HepG2 (cell line): Measurements from ENCODE around the gene MAPK7. TPM values are rescaled to one million over a fixed set of nuclear protein-coding genes. Genes with fewer than 3 reads are reported as not detected.

Source experiments
- ATAC-seq: fragments of 200-7000 bp; cut with Tn5 transposase; 3 replicates; pipeline ENCODE4 v1.9.1; 2020; ENCODE audit warnings: mild to moderate bottlenecking, moderate library complexity
- BruUV-seq: library from RNA; stranded (reverse); fragments of 400-500 nt; replicated peaks from 2 replicates; lab custom pipeline; 2021; lab: Mats Ljungman, UMichigan
- CTCF ChIA-PET: fragments of 300-600 bp; formaldehyde crosslinking; extraction: SDS; loops from one replicate; lab custom pipeline; 2021; ENCODE audit warnings: low total read pairs, inconsistent platforms, low intra/inter-chr PET ratio; lab: Yijun Ruan, JAX
- POLR2A ChIA-PET: fragments of 350-600 bp; sonication (Branson Sonifier 250); formaldehyde crosslinking; loops from one replicate; lab custom pipeline; 2020; ENCODE audit warnings: antibody characterized with exemption, inconsistent platforms; lab: Yijun Ruan, JAX
- DNase-seq: peaks from one replicate; pipeline ENCODE4 v3.0.0-alpha.2; 2015; ENCODE audit warnings: low spot score
- FAIRE-seq: peaks from 3 replicates; lab custom pipeline; 2011; peaks lifted over from hg19 to GRCh38; lab: Jason Lieb, UNC
- H2AFZ ChIP-seq: one replicate; pipeline ENCODE4 v1.6.1; 2011; ENCODE audit warnings: low read length, inconsistent platforms
- H3K27ac ChIP-seq: fragments of 300-600 bp; 3 replicates; pipeline ENCODE4 v1.8.0; 2011; ENCODE audit warnings: mixed run types, mild to moderate bottlenecking, mixed read lengths, low read length, inconsistent platforms; ENCODE audit not compliant: insufficient read depth; ENCODE audit errors: extremely low read length
- H3K27me3 ChIP-seq, 2 experiments: fragments of 200-600 bp in 1 of 2; 2 replicates in 1 of 2; 3 replicates in 1 of 2; pipeline versions ENCODE4 v1.6.0 to v1.8.0; 2011; ENCODE audit warnings: low read length in 2 of 2, mild to moderate bottlenecking in 2 of 2, moderate library complexity in 2 of 2, inconsistent platforms in 1 of 2; ENCODE audit not compliant: insufficient read depth in 2 of 2, control insufficient read depth in 1 of 2
- H3K36me3 ChIP-seq, 2 experiments: fragments of 200-600 bp in 1 of 2; replicated peaks in 1 of 2; 2 replicates in 1 of 2; 3 replicates in 1 of 2; pipeline versions ENCODE4 v1.5.1 to v1.8.0; 2011; ENCODE audit warnings: low read length in 2 of 2, inconsistent platforms in 1 of 2; ENCODE audit not compliant: insufficient read depth in 2 of 2, control insufficient read depth in 1 of 2
- H3K4me1 ChIP-seq: 2 replicates; pipeline ENCODE4 v1.5.1; 2012; ENCODE audit warnings: low read length, inconsistent platforms; ENCODE audit not compliant: insufficient read depth
- H3K4me2 ChIP-seq: 2 replicates; pipeline ENCODE4 v1.6.0; 2011; ENCODE audit warnings: low read depth, low read length, inconsistent platforms
- H3K4me3 ChIP-seq, 3 experiments: fragments of 200-600 bp in 1 of 3; sonication (generic), shearing (Covaris generic) in 1 of 3; replicated peaks in 1 of 3; 2 replicates each; pipeline ENCODE4 v1.5.1; 2011 to 2016; ENCODE audit warnings: low read length in 3 of 3, inconsistent platforms in 2 of 3, low read depth in 2 of 3, mild to moderate bottlenecking in 2 of 3, control low read depth in 1 of 3, mixed read lengths in 1 of 3; ENCODE audit not compliant: insufficient read depth in 1 of 3
- H3K79me2 ChIP-seq: one replicate; pipeline ENCODE4 v1.6.1; 2011; ENCODE audit warnings: low read length, inconsistent platforms; ENCODE audit not compliant: insufficient read depth
- H3K9ac ChIP-seq: 2 replicates; pipeline ENCODE4 v1.6.0; 2011; ENCODE audit warnings: mild to moderate bottlenecking, low read depth, low read length, inconsistent platforms; ENCODE audit not compliant: insufficient read depth
- H3K9me3 ChIP-seq: 2 replicates; pipeline ENCODE4 v1.5.1; 2012; ENCODE audit warnings: mild to moderate bottlenecking, low read length
- H4K20me1 ChIP-seq: 2 replicates; pipeline ENCODE4 v1.6.0; 2011; ENCODE audit warnings: inconsistent platforms, mild to moderate bottlenecking, low read length, moderate library complexity; ENCODE audit not compliant: insufficient read depth
- AKAP8 ChIP-seq: sonication (generic); formaldehyde crosslinking; IDR thresholded peaks from 2 replicates; pipeline ENCODE4 v1.5.1; 2020; ENCODE audit warnings: mild to moderate bottlenecking, missing genetic modification reagents
- HIVEP1 ChIP-seq: sonication (generic); formaldehyde crosslinking; IDR thresholded peaks from 2 replicates; pipeline ENCODE4 v1.4.0; 2020; ENCODE audit warnings: mild to moderate bottlenecking, missing genetic modification reagents
- LRRFIP1 ChIP-seq: sonication (generic); formaldehyde crosslinking; conservative IDR thresholded peaks from 2 replicates; pipeline ENCODE4 v1.4.0; 2020; ENCODE audit warnings: missing genetic modification reagents
- MEIS1 ChIP-seq: sonication (generic); formaldehyde crosslinking; IDR thresholded peaks from 2 replicates; pipeline ENCODE4 v1.9.0; 2021; ENCODE audit warnings: mild to moderate bottlenecking, missing genetic modification reagents, moderate library complexity, borderline replicate concordance
- NR0B2 ChIP-seq: sonication (generic); formaldehyde crosslinking; IDR thresholded peaks from 2 replicates; pipeline ENCODE4 v1.4.0; 2020; ENCODE audit warnings: mild to moderate bottlenecking, missing genetic modification reagents
- NR2C2 ChIP-seq: sonication (generic); formaldehyde crosslinking; IDR thresholded peaks from 2 replicates; pipeline ENCODE4 v1.4.0; 2020; ENCODE audit warnings: missing genetic modification reagents, mild to moderate bottlenecking, moderate library complexity, borderline replicate concordance
- PHF8 ChIP-seq: sonication (generic); formaldehyde crosslinking; IDR thresholded peaks from 2 replicates; pipeline ENCODE4 v1.5.0; 2020; ENCODE audit warnings: missing genetic modification reagents
- YY1 ChIP-seq: IDR thresholded peaks from 2 replicates; pipeline ENCODE4 v1.6.1; 2011; ENCODE audit warnings: low read length, low read depth, moderate library complexity, mild to moderate bottlenecking; ENCODE audit not compliant: insufficient read depth, insufficient replicate concordance
- ZNF546 ChIP-seq: sonication (generic); formaldehyde crosslinking; conservative IDR thresholded peaks from 2 replicates; pipeline ENCODE4 v1.8.1; 2023; ENCODE audit warnings: mild to moderate bottlenecking, missing genetic modification reagents
- ZNF557 ChIP-seq: sonication (generic); formaldehyde crosslinking; IDR thresholded peaks from 2 replicates; pipeline ENCODE4 v1.4.0; 2020; ENCODE audit warnings: missing genetic modification reagents
- ZNF563 ChIP-seq: sonication (generic); formaldehyde crosslinking; IDR thresholded peaks from 2 replicates; pipeline ENCODE4 v1.8.0; 2022; ENCODE audit warnings: mild to moderate bottlenecking, moderate library complexity, missing genetic modification reagents
- ZNF652 ChIP-seq: IDR thresholded peaks from 2 replicates; pipeline ENCODE4 v1.6.1; 2016; ENCODE audit warnings: low read depth, borderline replicate concordance
- ZNF776 ChIP-seq: sonication (generic); formaldehyde crosslinking; IDR thresholded peaks from 2 replicates; pipeline ENCODE4 v1.4.0; 2020; ENCODE audit warnings: mild to moderate bottlenecking, missing genetic modification reagents
- WGBS: methylation state at CpG from one replicate; pipeline ENCODE4 v1.1.6; 2017; ENCODE audit warnings: low lambda C conversion rate; 5-methylcytosine and 5-hydroxymethylcytosine counted together
- in situ Hi-C: cut with HindIII; loops from 2 replicates; pipeline ENCODE4 v1.10.0; 2017; ENCODE audit warnings: low pct_unique_long_range_greater_than_20kb; ENCODE audit not compliant: extremely low pct_ligation_motif_present
- intact Hi-C: fragments of 100-400 bp; cut with micrococcal nuclease; formaldehyde crosslinking; loops from one replicate; pipeline ENCODE4 v1.10.0; 2022; ENCODE audit not compliant: unreplicated experiment
- polyA plus RNA-seq, 8 experiments: library from polyadenylated mRNA; depleted of rRNA in 3 of 8; stranded (reverse) in 7 of 8; unstranded in 1 of 8; fragments of >200 nt; fragmentation: Illumina TruSeq in 4 of 8; extraction: Trizol in 4 of 8; gene quantifications; 2 replicates each; pipeline versions ENCODE4 v1.2.1 to v1.2.3, GENCODE V29; 2011 to 2016; ENCODE audit warnings: low read depth in 4 of 8, missing spikeins in 1 of 8, mixed read lengths in 1 of 8; ENCODE audit not compliant: insufficient read depth in 1 of 8
- total RNA-seq, 5 experiments: library from RNA; depleted of rRNA; stranded (reverse); fragments of >200 nt; fragmentation: Illumina TruSeq; extraction: Trizol; gene quantifications; 2 replicates each; pipeline ENCODE4 v1.2.3, GENCODE V29; 2016; ENCODE audit warnings: low read depth in 1 of 5

The MAPK7 gene
- total and polyA plus RNA-seq, 2 of the 13 experiments (the other 11 are each of a cell fraction or from before 2014, with no cell fraction given) = 2.9 to 5.9 TPM

- H3K4me1 ChIP-seq = peaks cover 52% of the 10 kb centered on the region
- H3K36me3 ChIP-seq = peaks cover 8 to 9% of the 10 kb centered on the region in 2 experiments; a peak in 3 of 5 replicates
- WGBS = 24% methylated on average over 5 of the region's 16 CpGs
- peaks cover 7% of the 10 kb centered on the region for H3K79me2 ChIP-seq
- ChIA-PET POLR2A (interaction anchor here (1.3 to 2.9 kb wide), 6 partner anchors 8 to 176 kb away, joined by 3 to 42 read pairs (median 8); partner anchors contain the start of gene MAPK7), CTCF (interaction anchor here (0.9 to 2.4 kb wide), 3 partner anchors 15 to 86 kb away, joined by 3 to 57 read pairs (median 9); no protein-coding TSS in a partner anchor)
- no peak for ATAC-seq
- TSS peak; percentile 60 for BruUV-seq
- TF ChIP-seq ZNF557 (CRISPR knock-in tag) (0 out of 2 replicates have a peak, but pooled peaks have one; percentile 57), ZNF563 (CRISPR knock-in tag) (0 out of 2 replicates have a peak, but pooled peaks have one; percentile 34), ZNF776 (CRISPR knock-in tag) (peak; percentile 86; the same call in 1 of the 2 replicates), MEIS1 (CRISPR knock-in tag) (0 out of 2 replicates have a peak, but pooled peaks have one; percentile 2), NR0B2 (CRISPR knock-in tag) (0 out of 2 replicates have a peak, but pooled peaks have one; percentile 34), NR2C2 (0 out of 2 replicates have a peak, but pooled peaks have one; percentile 0), PHF8 (CRISPR knock-in tag) (no peak), AKAP8 (CRISPR knock-in tag) (peak; percentile 7; the same call in 1 of the 2 replicates), ZNF652 (no peak), ZNF546 (CRISPR knock-in tag) (0 out of 2 replicates have a peak, but pooled peaks have one; percentile 6), LRRFIP1 (CRISPR knock-in tag) (no peak), YY1 (peak; percentile 0), HIVEP1 (CRISPR knock-in tag) (peak; percentile 33; the same call in 1 of the 2 replicates)
- TF ChIP-seq, all 625 proteins: peak for 10
- intact Hi-C loops (no loop called here), in situ Hi-C loops (loop anchor here (5.0 to 10.0 kb wide), 2 partner anchors 85 to 403 kb away; no protein-coding TSS in a partner anchor)
- Histone ChIP-seq H3K4me3 (peak overlapping the region; percentile 65 to 93 (median 74)), H3K4me2 (peak overlapping the region; percentile 100), H3K9ac (peak overlapping the region; percentile 84), H3K9me3 (no peaks in the 10 kb centered on the region), H3K27me3 (no peaks in the 10 kb centered on the region), H3K27ac (peak overlapping the region; percentile 74), H2AFZ (peak overlapping the region; percentile 62), H4K20me1 (no peaks in the 10 kb centered on the region)
- FAIRE-seq (no peak), DNase-seq (no peak)
These were observed 16.4 kb upstream of the MAPK7 start for GRCh38 chr17:19361944-19362276.
